IgD-negative memory B cell (primary cell): Measurements from ENCODE around the gene ACRBP. TPM values are rescaled to one million over a fixed set of nuclear protein-coding genes. Genes with fewer than 3 reads are reported as not detected.

Experiments
- H3K27ac Mint-ChIP-seq, 3 donors: one replicate each; pipeline ENCODE4 v1.8.0; 2020 to 2022; ENCODE audit warnings: mild to moderate bottlenecking in 3 of 3, mixed read lengths in 3 of 3, moderate library complexity in 1 of 3
- H3K27me3 Mint-ChIP-seq: one replicate; pipeline ENCODE4 v1.8.0; 2021; ENCODE audit warnings: mixed read lengths
- H3K36me3 Mint-ChIP-seq: one replicate; pipeline ENCODE4 v1.8.0; 2020; ENCODE audit warnings: mild to moderate bottlenecking, mixed read lengths
- H3K4me1 Mint-ChIP-seq, 3 donors: one replicate each; pipeline ENCODE4 v1.8.0; 2020 to 2022; ENCODE audit warnings: mixed read lengths in 3 of 3, mild to moderate bottlenecking in 1 of 3
- H3K4me3 Mint-ChIP-seq, 4 donors: one replicate each; pipeline ENCODE4 v1.8.0; 2020 to 2022; ENCODE audit warnings: mild to moderate bottlenecking in 4 of 4, mixed read lengths in 4 of 4, moderate library complexity in 3 of 4
- H3K9me3 Mint-ChIP-seq, 3 donors: one replicate each; pipeline ENCODE4 v1.8.0; 2020 to 2021; ENCODE audit warnings: mixed read lengths in 3 of 3, mild to moderate bottlenecking in 1 of 3
- polyA plus RNA-seq: library from polyadenylated mRNA; unstranded; fragments of 300-500 nt; fragmentation: Illumina TruSeq; gene quantifications from one replicate; pipeline ENCODE4 v1.2.3, GENCODE V29; 2021

The ACRBP gene
- polyA plus RNA-seq, 1 donor from 2014 or later, result 5.8 TPM

- H3K9me3 Mint-ChIP-seq, result peaks cover 0 to 2% (median 0%) of the 10 kb centered on the region in 3 donors
- peak overlapping the region; percentile 4 to 87 (median 61) for H3K4me3 Mint-ChIP-seq
- peaks cover 3% of the 10 kb centered on the region for H3K36me3 Mint-ChIP-seq
- no peaks in the 10 kb centered on the region for H3K27me3 Mint-ChIP-seq
- H3K4me1 Mint-ChIP-seq, result peaks cover 33 to 42% (median 42%) of the 10 kb centered on the region in 3 donors
- peak overlapping the region; percentile 55 to 83 (median 82) for H3K27ac Mint-ChIP-seq
These were observed 8.9 kb downstream of the ACRBP start for GRCh38 chr12:6638305-6638704.

GRCh38 chr12:6635856-6636531, 11.2 kb downstream of the ACRBP start, which contains the start of gene LPAR5:
Gene LPAR5 (minus strand): TSS chr12:6635959. CDS start chr12:6621248, 14,711 bp downstream.
- peak within 1 kb of the TSS; percentile 79 to 96 (median 94) for H3K27ac Mint-ChIP-seq
- H3K4me1 Mint-ChIP-seq, result peaks cover 45 to 53% (median 47%) of the 10 kb centered on the region in 3 donors

GRCh38 chr12:6635375-6635855, 11.8 kb downstream of the ACRBP start:
- peak overlapping the region; percentile 79 to 96 (median 94) for H3K27ac Mint-ChIP-seq
- H3K27me3 Mint-ChIP-seq, result peaks cover 2% of the 10 kb centered on the region
- peaks cover 43 to 57% (median 51%) of the 10 kb centered on the region in 3 donors for H3K4me1 Mint-ChIP-seq
- H3K9me3 Mint-ChIP-seq, result no peaks in the 10 kb centered on the region
- peak overlapping the region; percentile 89 to 98 (median 96) for H3K4me3 Mint-ChIP-seq
- H3K36me3 Mint-ChIP-seq, result no peaks in the 10 kb centered on the region

More at GRCh38 chr12:6635856-6636531, 11.2 kb downstream of the ACRBP start, which contains the start of gene LPAR5:
- Mint-ChIP-seq H3K9me3 (no peaks in the 10 kb centered on the region), H3K27me3 (peaks cover 2% of the 10 kb centered on the region), H3K4me3 (peak within 1 kb of the TSS; percentile 89 to 98 (median 96)), H3K36me3 (no peaks in the 10 kb centered on the region)

GRCh38 chr12:6632026-6632983, 14.9 kb downstream of the ACRBP start:
- Mint-ChIP-seq H3K4me1 (peaks cover 40 to 50% (median 47%) of the 10 kb centered on the region in 3 donors), H3K9me3 (no peaks in the 10 kb centered on the region), H3K27ac (peak overlapping the region; percentile 87 to 99 (median 93)), H3K36me3 (peaks cover 2% of the 10 kb centered on the region), H3K27me3 (peaks cover 2% of the 10 kb centered on the region), H3K4me3 (peak overlapping the region; percentile 87 to 96 (median 93))

- Mint-ChIP-seq H3K27ac (peak overlapping the region; percentile 87 to 99 (median 93)), H3K27me3 (peaks cover 2% of the 10 kb centered on the region), H3K4me1 (peaks cover 42 to 50% (median 50%) of the 10 kb centered on the region in 3 donors), H3K36me3 (peaks cover 3% of the 10 kb centered on the region), H3K4me3 (peak overlapping the region; percentile 87 to 96 (median 93)), H3K9me3 (no peaks in the 10 kb centered on the region)
These were observed 15.7 kb downstream of the ACRBP start for GRCh38 chr12:6631549-6631961.

- Mint-ChIP-seq H3K4me3 (peak overlapping the region; percentile 87 to 96 (median 93)), H3K36me3 (peaks cover 8% of the 10 kb centered on the region), H3K27me3 (peaks cover 2% of the 10 kb centered on the region), H3K9me3 (no peaks in the 10 kb centered on the region), H3K4me1 (peaks cover 37 to 46% (median 46%) of the 10 kb centered on the region in 3 donors), H3K27ac (peak overlapping the region; percentile 87 to 99 (median 93))
These were observed 16.5 kb downstream of the ACRBP start for GRCh38 chr12:6630736-6631135.

GRCh38 chr12:6627616-6628015, 19.6 kb downstream of the ACRBP start:
- Mint-ChIP-seq H3K4me3 (peak overlapping the region; percentile 7 to 94 (median 87)), H3K27ac (peak overlapping the region; percentile 72 to 93 (median 72)), H3K27me3 (no peaks in the 10 kb centered on the region), H3K36me3 (peaks cover 10% of the 10 kb centered on the region), H3K4me1 (peaks cover 26 to 41% (median 36%) of the 10 kb centered on the region in 3 donors), H3K9me3 (no peaks in the 10 kb centered on the region)

GRCh38 chr12:6626654-6627283, 20.5 kb downstream of the ACRBP start:
- H3K4me3 Mint-ChIP-seq, result peak overlapping the region; percentile 4 to 92 (median 48)
- H3K27ac Mint-ChIP-seq, result peak overlapping the region; percentile 72 to 93 (median 72)
- no peaks in the 10 kb centered on the region for H3K27me3 Mint-ChIP-seq
- peaks cover 19 to 34% (median 33%) of the 10 kb centered on the region in 3 donors for H3K4me1 Mint-ChIP-seq
- H3K36me3 Mint-ChIP-seq, result peaks cover 10% of the 10 kb centered on the region
- H3K9me3 Mint-ChIP-seq, result no peaks in the 10 kb centered on the region

- Mint-ChIP-seq H3K36me3 (peaks cover 6% of the 10 kb centered on the region), H3K9me3 (no peaks in the 10 kb centered on the region), H3K27ac (peak overlapping the region in 2 of 3 donors; percentile 84 to 91), H3K27me3 (no peaks in the 10 kb centered on the region), H3K4me1 (peaks cover 7 to 19% (median 9%) of the 10 kb centered on the region in 3 donors), H3K4me3 (peak overlapping the region in 2 of 4 donors; percentile 19 to 34)
These were observed 26.4 kb downstream of the ACRBP start for GRCh38 chr12:6620885-6621274.

GRCh38 chr12:6620137-6620884, 26.9 kb downstream of the ACRBP start:
- Mint-ChIP-seq H3K4me3 (peak overlapping the region in 3 of 4 donors; percentile 34 to 52 (median 39)), H3K4me1 (peaks cover 7 to 19% (median 9%) of the 10 kb centered on the region in 3 donors), H3K27ac (peak overlapping the region in 1 of 3 donors; percentile 80), H3K9me3 (no peaks in the 10 kb centered on the region), H3K36me3 (peaks cover 6% of the 10 kb centered on the region), H3K27me3 (no peaks in the 10 kb centered on the region)

GRCh38 chr12:6618483-6619225, 28.6 kb downstream of the ACRBP start:
- Mint-ChIP-seq H3K27me3 (no peaks in the 10 kb centered on the region), H3K4me1 (peaks cover 9 to 15% (median 14%) of the 10 kb centered on the region in 3 donors), H3K9me3 (no peaks in the 10 kb centered on the region), H3K4me3 (peak overlapping the region in 2 of 4 donors; percentile 13 to 45), H3K27ac (peak overlapping the region; percentile 41 to 89 (median 75)), H3K36me3 (peaks cover 4% of the 10 kb centered on the region)

GRCh38 chr12:6615802-6616201, 31.4 kb downstream of the ACRBP start:
- H3K4me1 Mint-ChIP-seq, result peaks cover 23 to 33% (median 32%) of the 10 kb centered on the region in 3 donors
- no peaks in the 10 kb centered on the region for H3K9me3 Mint-ChIP-seq
- H3K27ac Mint-ChIP-seq, result peak overlapping the region; percentile 1 to 46 (median 3)
- H3K36me3 Mint-ChIP-seq, result peaks cover 2% of the 10 kb centered on the region
- no peak overlapping the region for H3K4me3 Mint-ChIP-seq
- no peaks in the 10 kb centered on the region for H3K27me3 Mint-ChIP-seq
